VCaP (cell line): Measurements from ENCODE around the gene IFNA8.
"Not testable (repeated sequence)": the region's sequence is repeated elsewhere in the genome, so short reads cannot be mapped to it uniquely, and the experiment has no call there.

ENCODE experiments used
- H3K27ac ChIP-seq: fragments of 450-650 bp; 2 replicates; pipeline ENCODE4 v1.5.1; 2017
- TF ChIP-seq, protein P1 (sequence below): fragments of 450-650 bp; conservative IDR thresholded peaks from 2 replicates; pipeline ENCODE4 v1.5.1; 2017; ENCODE audit warnings: mild to moderate bottlenecking, moderate library complexity

IFNA8 gene

DNA sequence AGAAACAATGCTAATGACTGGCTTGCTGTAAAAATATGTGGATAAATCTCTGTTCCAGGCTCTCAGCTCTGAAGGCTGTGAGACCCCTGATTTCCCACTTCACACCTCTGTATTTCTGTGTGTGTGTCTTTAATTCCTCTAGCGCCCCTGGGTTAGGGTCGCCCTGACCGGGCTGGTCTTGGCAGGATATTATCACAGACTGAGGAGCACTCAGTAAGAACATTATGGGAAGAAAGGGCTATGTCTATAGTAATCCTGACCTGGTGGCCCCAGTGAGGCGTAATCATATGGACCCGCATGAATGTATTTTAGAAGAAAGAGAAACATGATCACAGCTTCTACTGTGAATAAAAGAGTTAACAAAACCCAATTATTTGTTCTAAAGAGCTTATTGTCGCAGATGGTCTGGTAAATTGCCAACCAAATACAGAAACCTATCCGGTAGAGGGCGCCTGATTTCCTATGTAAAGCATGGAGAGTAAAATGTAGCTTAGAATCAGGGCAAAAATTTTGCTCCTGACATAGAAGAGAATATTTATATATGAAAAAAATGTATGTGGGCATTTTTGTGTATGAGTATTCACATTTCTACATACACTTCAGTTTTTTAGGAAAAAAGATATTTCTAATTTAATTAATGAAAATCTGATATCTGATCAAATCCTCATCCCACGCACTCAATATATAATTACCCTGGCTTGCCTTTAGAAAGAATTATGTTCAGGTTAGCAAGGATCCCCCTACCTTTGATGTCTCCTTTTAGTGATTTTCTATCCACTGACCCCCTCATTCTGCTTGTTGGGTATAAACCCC, 25.5 kb downstream of the IFNA8 start:
- TF ChIP-seq, protein P1, sequence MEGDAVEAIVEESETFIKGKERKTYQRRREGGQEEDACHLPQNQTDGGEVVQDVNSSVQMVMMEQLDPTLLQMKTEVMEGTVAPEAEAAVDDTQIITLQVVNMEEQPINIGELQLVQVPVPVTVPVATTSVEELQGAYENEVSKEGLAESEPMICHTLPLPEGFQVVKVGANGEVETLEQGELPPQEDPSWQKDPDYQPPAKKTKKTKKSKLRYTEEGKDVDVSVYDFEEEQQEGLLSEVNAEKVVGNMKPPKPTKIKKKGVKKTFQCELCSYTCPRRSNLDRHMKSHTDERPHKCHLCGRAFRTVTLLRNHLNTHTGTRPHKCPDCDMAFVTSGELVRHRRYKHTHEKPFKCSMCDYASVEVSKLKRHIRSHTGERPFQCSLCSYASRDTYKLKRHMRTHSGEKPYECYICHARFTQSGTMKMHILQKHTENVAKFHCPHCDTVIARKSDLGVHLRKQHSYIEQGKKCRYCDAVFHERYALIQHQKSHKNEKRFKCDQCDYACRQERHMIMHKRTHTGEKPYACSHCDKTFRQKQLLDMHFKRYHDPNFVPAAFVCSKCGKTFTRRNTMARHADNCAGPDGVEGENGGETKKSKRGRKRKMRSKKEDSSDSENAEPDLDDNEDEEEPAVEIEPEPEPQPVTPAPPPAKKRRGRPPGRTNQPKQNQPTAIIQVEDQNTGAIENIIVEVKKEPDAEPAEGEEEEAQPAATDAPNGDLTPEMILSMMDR, result peak; percentile 85
- no peak overlapping the region for H3K27ac ChIP-seq

DNA sequence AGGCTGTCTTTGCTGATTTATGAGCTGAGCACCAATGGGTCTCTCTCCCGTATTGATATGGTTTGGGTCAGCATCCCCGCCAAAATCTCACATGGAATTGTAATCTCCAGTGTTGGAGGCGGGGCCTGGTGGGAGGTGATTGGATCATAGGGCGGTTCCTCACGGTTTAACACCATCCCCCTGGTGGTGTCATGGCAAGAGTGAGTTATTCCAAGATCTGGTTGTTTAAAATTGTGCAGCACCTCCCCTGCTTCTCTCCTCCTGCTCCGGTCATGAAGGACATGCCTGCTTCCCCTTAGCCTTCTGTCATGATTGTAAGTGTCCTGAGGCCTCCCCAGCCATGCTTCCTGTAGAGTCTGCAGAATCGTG, 26.1 kb downstream of the IFNA8 start:
- not testable (repeated sequence) for H3K27ac ChIP-seq

DNA sequence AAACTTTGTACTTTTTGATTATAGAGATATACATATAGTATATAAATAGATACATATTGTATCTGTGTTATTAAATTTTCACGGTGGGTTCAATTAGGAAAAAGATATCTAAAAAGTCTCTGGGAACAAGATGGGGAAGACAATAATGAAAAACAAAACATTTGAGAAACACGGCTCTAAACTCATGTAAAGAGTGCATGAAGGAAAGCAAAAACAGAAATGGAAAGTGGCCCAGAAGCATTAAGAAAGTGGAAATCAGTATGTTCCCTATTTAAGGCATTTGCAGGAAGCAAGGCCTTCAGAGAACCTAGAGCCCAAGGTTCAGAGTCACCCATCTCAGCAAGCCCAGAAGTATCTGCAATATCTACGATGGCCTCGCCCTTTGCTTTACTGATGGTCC, 31.2 kb downstream of the IFNA8 start, which contains the start of gene IFNA1:
TSS of gene IFNA1 (plus strand) at position 301 of the 400 bp plus-strand sequence. CDS start at position 370, 69 bp downstream.
- no peak within 1 kb of the TSS for H3K27ac ChIP-seq

DNA sequence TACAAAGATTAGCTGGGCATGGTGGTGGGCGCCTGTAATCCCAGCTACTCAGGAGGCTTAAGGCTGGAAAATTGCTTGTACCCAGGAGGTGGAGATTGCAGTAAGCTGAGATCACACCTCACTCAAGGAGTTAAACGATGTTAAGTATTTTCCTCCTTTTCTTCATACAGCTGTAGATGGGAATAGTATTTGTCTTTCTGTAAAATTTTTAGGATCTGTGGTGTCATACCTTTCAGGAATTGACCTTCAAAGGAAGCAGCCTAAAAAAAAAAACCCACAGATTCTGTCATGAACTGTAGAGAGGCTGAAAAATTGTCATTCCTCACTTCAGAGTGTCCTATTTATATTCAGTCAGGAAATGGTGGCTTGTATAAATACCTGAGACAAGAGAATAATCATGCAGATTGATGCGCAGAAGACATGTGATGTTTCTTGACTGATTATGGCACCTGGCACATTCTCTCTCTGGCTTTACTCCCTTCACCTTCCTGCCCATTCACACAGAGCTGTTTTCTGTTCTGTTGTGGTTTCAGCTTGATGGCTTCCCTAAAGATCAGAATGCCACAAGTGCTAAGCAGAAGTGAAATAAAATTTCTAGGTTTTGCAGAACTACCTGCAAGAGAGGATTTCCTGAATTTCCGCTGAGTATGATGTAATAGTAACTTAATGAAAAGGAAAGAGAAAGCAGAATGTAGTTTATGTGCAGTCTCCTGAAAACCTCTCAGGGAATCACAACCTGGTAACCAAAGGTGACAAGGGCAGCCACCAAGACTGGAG, 35.1 kb downstream of the IFNA8 start:
- H3K27ac ChIP-seq, result no peak overlapping the region
- TF ChIP-seq, protein P1, result no peak

More for the DNA sequence above, 31.2 kb downstream of the IFNA8 start, which contains the start of gene IFNA1:
- TF ChIP-seq, protein P1, result no peak

DNA sequence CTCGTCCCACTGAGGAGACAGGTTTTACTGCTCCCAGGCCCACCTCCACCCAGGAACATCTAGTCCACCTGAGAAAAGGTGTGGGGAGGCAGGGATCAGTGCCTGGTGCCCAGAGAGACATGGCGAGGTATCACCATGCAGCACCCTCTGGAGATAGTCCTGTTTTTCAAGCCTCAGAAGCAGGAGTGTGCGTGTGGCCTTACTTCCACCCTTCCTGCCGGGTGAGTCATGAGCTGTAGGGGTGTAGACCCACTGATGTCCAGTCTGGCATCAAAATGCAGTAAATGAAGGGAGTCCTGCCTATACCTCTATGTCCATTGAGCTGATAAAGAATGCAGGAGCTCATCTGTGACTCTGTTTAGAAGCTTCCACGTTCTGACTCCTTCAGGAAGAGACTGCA, 40.4 kb downstream of the IFNA8 start:
- H3K27ac ChIP-seq, result not testable (repeated sequence)

DNA sequence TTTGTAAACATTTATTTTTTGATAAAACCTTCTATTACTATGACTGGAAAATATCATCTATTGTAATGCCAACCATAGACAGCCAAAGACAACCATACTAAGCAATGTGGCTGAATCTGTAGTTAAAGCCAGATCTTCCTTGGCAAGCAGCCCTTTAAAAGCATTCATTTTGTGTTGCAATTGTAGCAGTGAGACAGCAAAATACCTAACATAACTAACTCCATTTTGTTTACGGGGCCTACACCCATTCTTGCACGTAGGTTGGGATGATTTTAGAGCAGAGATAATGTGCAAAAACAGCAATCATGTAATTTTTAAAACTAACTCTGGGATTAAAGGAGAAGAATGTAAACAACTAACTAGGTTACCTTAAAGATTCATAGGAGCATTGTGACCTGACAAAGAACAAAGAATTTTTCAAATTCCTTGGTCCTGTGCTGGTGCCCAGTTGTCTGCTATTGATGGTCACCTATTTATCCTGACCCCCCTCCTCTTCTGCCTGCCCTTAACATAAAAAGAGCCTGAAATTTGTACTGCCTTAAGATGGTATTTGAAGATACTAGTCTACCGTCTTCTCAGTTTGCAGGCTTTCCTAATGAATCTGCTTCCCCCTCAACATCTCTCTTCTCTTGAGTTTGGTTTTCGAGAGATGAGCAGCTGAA, 41.9 kb downstream of the IFNA8 start:
- TF ChIP-seq, protein P1, result no peak
- H3K27ac ChIP-seq, result no peak overlapping the region

DNA sequence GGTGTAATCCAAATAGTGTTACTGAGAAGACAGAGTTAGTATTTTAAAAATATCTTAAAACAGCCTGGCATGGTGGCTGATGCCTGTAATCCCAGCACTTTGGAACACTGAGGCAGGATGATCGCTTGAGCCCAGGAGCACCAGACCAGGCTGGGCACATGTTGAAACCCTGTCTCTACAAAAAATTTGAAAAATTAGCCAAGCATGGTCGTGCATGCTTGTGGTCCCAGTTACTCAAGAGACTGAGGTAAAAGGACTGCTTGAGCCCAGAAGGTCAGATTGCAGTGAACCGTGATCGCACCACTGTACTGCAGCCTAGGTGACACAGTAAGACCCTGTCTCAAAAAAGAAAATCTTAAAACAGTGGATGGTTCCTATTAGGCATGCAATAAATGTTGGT, 43.8 kb downstream of the IFNA8 start:
- no peak overlapping the region for H3K27ac ChIP-seq
- TF ChIP-seq, protein P1, result no peak

DNA sequence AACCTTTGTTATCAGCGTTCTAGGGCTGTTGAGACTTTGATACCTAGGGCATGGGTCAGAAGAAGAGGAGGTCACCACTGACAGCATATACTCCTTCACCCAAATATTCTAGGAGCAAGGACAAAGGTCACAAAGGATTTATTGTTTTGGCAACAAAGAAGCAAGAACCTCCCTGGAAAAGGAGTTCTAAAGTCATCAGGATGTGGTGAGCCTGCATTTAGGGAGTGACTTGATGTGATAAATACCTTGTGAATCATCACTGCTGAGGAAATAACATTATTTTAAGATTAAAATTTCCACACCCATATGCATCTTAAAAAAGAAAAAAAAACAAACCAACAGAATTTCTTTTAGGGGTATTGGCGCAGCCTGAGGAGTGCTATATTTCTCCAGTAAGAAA, 45.2 kb downstream of the IFNA8 start:
- TF ChIP-seq, protein P1, result no peak
- H3K27ac ChIP-seq, result no peak overlapping the region
